ENCODE results near the gene MCRS1. TPM values are rescaled to one million over a fixed set of nuclear protein-coding genes. Genes with fewer than 3 reads are reported as not detected.
"Not testable (repeated sequence)": the region's sequence is repeated elsewhere in the genome, so short reads cannot be mapped to it uniquely, and the experiment has no call there.

MCRS1 gene
- total RNA-seq, 1 donor from 2014 or later: 62.7 TPM

DNA sequence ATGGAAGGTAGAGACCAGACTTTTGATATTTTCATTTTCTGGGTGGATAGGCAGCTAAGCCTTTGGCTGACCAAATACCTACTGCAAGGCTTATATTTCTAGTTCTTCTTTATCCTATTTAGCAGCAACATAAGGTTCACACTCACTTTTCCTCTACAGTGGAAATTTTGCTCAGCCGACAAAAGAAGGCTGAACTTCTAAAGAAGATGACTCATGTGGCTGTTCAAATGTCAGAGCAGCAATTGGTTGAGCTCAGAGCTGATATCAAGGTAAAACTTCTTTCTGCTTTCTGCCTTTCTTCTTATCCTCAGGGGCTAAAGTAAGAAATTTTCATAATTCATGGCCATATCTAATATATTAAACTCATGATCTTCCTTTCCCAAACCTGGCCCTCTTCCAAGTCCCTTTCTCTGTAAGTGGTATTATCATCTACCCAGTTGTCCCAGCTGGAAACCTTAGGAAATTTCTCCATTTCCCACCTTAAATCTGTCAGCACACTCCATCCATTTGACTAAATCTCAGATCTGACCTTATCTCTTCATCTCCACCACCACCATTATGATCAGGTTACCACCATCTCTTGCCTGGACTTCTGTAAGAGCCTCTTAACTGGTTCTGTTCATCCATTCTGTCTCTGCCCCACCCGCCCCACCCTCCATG, 48.9 kb downstream of the MCRS1 start:
- Histone ChIP-seq H3K36me3 (ENCODE audit: control insufficient read depth, insufficient read depth, low read length) (peaks cover 3% of the 10 kb centered on the region), H3K27me3 (ENCODE audit: control insufficient read depth, insufficient read depth, low read length) (no peaks in the 10 kb centered on the region), H3K4me3 (ENCODE audit: low read depth, low read length) (no peak overlapping the region)
- FAIRE-seq (no peak), DNase-seq (ENCODE audit: low read depth) (no peak)
- TF ChIP-seq, protein P1, sequence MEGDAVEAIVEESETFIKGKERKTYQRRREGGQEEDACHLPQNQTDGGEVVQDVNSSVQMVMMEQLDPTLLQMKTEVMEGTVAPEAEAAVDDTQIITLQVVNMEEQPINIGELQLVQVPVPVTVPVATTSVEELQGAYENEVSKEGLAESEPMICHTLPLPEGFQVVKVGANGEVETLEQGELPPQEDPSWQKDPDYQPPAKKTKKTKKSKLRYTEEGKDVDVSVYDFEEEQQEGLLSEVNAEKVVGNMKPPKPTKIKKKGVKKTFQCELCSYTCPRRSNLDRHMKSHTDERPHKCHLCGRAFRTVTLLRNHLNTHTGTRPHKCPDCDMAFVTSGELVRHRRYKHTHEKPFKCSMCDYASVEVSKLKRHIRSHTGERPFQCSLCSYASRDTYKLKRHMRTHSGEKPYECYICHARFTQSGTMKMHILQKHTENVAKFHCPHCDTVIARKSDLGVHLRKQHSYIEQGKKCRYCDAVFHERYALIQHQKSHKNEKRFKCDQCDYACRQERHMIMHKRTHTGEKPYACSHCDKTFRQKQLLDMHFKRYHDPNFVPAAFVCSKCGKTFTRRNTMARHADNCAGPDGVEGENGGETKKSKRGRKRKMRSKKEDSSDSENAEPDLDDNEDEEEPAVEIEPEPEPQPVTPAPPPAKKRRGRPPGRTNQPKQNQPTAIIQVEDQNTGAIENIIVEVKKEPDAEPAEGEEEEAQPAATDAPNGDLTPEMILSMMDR (IDR thresholded peaks at IDR 0.05; ENCODE audit: insufficient read depth, low read length, severe bottlenecking): no peak

DNA sequence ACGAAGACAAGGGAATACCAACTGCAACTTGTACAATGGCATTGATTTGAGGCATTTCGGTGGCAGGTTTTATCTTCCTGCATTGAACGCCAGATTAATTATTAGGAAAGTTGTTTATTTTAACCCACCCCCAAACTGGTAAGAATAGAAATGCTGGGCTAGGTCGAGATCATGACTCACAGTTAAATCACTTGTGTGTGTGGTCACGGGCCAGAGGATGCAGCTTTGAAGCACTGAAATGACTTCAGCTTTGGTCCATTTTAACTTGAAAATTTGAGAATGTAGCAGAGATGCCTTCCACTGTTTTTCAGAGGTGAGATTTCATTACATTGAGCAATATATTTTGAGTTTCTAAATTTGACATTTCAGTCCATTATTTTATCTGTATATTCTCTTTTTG, 52.7 kb downstream of the MCRS1 start:
- DNase-seq (ENCODE audit: low read depth) (peak; percentile 83), FAIRE-seq (no peak)
- TF ChIP-seq, protein P1 (IDR thresholded peaks at IDR 0.05; ENCODE audit: insufficient read depth, low read length, severe bottlenecking): no peak
- Histone ChIP-seq H3K36me3 (ENCODE audit: control insufficient read depth, insufficient read depth, low read length) (no peaks in the 10 kb centered on the region), H3K27me3 (ENCODE audit: control insufficient read depth, insufficient read depth, low read length) (no peaks in the 10 kb centered on the region), H3K4me3 (ENCODE audit: low read depth, low read length) (no peak overlapping the region)

DNA sequence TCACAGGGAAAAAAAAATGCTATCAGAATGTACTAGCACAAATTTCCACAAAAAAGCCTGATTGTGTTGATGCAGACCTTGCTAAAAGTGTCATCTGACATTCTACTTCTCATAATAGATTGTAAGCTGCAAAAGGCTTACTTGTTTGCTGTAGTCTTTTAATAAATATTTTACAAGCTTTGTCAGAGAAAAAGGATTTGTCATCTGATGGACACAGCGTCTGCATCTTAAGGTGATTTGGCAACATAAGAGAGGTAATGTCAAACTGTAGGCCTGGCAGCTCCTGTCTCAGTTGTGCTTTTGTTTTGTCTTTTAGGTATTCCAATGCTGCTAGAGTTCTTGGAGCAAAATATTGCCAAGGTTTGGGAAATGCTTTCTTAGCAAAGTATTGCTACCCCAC, 55.4 kb downstream of the MCRS1 start:
- Histone ChIP-seq H3K36me3 (ENCODE audit: control insufficient read depth, insufficient read depth, low read length) (no peaks in the 10 kb centered on the region), H3K4me3 (ENCODE audit: low read depth, low read length) (no peak overlapping the region), H3K27me3 (ENCODE audit: control insufficient read depth, insufficient read depth, low read length) (no peaks in the 10 kb centered on the region)
- DNase-seq (ENCODE audit: low read depth): no peak
- FAIRE-seq: no peak
- TF ChIP-seq, protein P1 (IDR thresholded peaks at IDR 0.05; ENCODE audit: insufficient read depth, low read length, severe bottlenecking): no peak

DNA sequence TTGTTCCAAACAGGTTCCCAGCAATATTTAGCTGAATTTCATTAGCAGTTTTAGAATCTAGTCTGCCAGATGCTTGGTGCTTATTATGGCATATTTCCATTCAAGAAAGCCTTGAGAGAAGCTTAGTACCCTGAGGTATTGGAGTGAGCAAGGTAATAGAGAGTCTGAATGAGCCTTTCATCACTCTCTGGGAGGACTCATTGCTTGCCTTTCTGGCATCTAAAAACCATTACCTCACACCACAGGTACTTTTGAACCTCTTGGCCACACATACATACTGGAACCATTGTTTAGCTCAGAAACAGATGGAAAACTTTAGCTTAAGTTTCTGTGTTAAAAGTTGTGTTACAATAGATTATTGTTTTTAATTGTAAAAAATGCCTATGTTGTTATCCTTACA, 56.5 kb downstream of the MCRS1 start:
- Histone ChIP-seq H3K36me3 (ENCODE audit: control insufficient read depth, insufficient read depth, low read length) (no peaks in the 10 kb centered on the region), H3K27me3 (ENCODE audit: control insufficient read depth, insufficient read depth, low read length) (no peaks in the 10 kb centered on the region), H3K4me3 (ENCODE audit: low read depth, low read length) (no peak overlapping the region)
- no peak for DNase-seq (ENCODE audit: low read depth)
- TF ChIP-seq, protein P1 (IDR thresholded peaks at IDR 0.05; ENCODE audit: insufficient read depth, low read length, severe bottlenecking): no peak
- FAIRE-seq: no peak

DNA sequence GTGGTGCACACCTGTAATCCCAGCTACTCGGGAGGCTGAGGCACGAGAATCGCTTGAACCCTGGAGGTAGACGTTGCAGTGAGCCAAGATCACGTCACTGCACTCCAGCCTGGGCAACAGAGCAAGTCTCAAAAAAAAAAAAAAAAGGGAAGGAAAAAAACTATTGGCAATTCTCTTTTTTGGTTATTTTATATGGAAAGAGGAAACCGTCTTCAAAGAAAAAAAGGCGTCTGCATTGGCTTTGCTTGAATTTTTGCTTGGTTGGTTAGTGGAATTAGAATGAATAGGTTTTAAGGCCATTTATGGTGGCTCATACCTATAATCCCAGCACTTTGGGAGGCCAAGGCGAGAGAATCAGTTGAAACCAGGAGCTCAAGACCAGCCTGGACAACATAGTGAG, 58.3 kb downstream of the MCRS1 start:
- FAIRE-seq; H3K27me3 ChIP-seq (ENCODE audit: control insufficient read depth, insufficient read depth, low read length); H3K4me3 ChIP-seq (ENCODE audit: low read depth, low read length); H3K36me3 ChIP-seq (ENCODE audit: control insufficient read depth, insufficient read depth, low read length); DNase-seq (ENCODE audit: low read depth): not testable (repeated sequence)

Other genes starting within 250 kb of the MCRS1 start
- 2.6 and 5.2 TPM in 2 replicates for gene TROAP, start 244.9 kb downstream of the MCRS1 start, total RNA-seq
- 0.13 TPM in 1 of 2 replicates, not detected in the other for gene C1QL4, start 231.0 kb downstream of the MCRS1 start, total RNA-seq
- gene DNAJC22, start 221.3 kb downstream of the MCRS1 start, total RNA-seq: 0.13 and 0.26 TPM in 2 replicates
- gene SPATS2, start 200.7 kb downstream of the MCRS1 start, total RNA-seq: 21.3 and 33.4 TPM in 2 replicates
- under 0.01 TPM in 2 replicates for gene KCNH3, start 29.1 kb downstream of the MCRS1 start, total RNA-seq
- gene FAM186B, start 37.5 kb upstream of the MCRS1 start, total RNA-seq: 0.13 and 0.26 TPM in 2 replicates
- 16.3 and 21.4 TPM in 2 replicates for gene PRPF40B, start 55.4 kb upstream of the MCRS1 start, total RNA-seq
- gene FMNL3, start 139.3 kb upstream of the MCRS1 start, total RNA-seq: 2.2 and 2.6 TPM in 2 replicates
- 570 and 818 TPM in 2 replicates for gene TMBIM6, start 173.4 kb upstream of the MCRS1 start, total RNA-seq